ENCODE data around the gene NCLN. TPM values are rescaled to one million over a fixed set of nuclear protein-coding genes. Genes with fewer than 3 reads are reported as not detected.

NCLN gene
- polyA plus RNA-seq, 3 donors: 28.6 to 60.9 (median 34.5) TPM

DNA sequence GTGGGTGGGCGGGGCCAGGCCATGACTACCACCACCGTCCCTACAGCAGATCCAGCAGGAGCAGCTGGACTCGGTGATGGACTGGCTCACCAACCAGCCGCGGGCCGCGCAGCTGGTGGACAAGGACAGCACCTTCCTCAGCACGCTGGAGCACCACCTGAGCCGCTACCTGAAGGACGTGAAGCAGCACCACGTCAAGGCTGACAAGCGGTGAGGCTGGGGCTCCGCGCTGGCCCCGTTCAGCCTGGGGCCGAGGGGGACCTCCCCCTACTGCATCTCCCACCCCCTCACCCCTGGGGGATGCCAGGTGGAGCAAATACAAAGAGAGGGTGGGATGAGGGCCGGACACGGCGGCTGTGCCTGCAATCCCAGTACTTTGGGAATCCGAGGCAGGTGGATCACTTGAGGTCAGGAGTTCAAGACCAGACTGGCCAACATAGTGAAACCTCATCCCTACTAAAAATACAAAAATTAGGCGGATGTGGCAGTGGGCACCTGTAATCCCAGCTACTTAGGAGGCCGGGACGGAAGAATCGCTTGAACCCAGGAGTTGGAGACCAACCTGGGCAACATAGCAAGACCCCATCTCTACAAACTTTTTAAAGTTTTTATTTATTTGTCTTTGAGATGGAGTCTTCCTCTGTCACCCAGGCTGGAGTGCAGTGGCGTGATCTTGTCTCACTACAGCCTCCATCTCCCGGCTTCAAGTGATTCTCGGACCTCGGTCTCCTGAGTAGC is 20.7 kb downstream of the NCLN start:
- Histone ChIP-seq H4K20me1 (ENCODE audit: insufficient read depth, low read length) (peaks cover 8% of the 10 kb centered on the region), H3K9ac (ENCODE audit: insufficient read depth, low read length, poor library complexity, severe bottlenecking) (no peak overlapping the region), H3K4me1 (ENCODE audit: control insufficient read depth in 1 of 2, insufficient read depth in 2 of 2, low read length in 2 of 2) (no peaks in the 10 kb centered on the region), H3K4me3 (replicated peaks in 1 of 3; ENCODE audit: low read depth in 2 of 3, low read length in 3 of 3) (no peak overlapping the region), H3K36me3 (replicated peaks in 1 of 2; ENCODE audit: control insufficient read depth in 1 of 2, insufficient read depth in 2 of 2, low read length in 2 of 2) (peaks cover 70 to 77% of the 10 kb centered on the region in 2 donors), H3K27ac (ENCODE audit: low read depth in 1 of 2, low read length in 2 of 2) (no peak overlapping the region), H3K27me3 (ENCODE audit: control insufficient read depth in 2 of 2, insufficient read depth in 2 of 2, low read length in 2 of 2) (no peaks in the 10 kb centered on the region), H3K4me2 (replicated peaks; ENCODE audit: extremely low read depth, low read length, poor library complexity, severe bottlenecking) (no peak overlapping the region), H3K79me2 (ENCODE audit: insufficient read depth, low read length) (no peaks in the 10 kb centered on the region), H2AFZ (ENCODE audit: insufficient read depth, low read depth, low read length, poor library complexity, severe bottlenecking) (no peak overlapping the region), H3K9me3 (replicated peaks in 1 of 2; ENCODE audit: control insufficient read depth in 1 of 2, insufficient read depth in 1 of 2, low read length in 2 of 2) (no peaks in the 10 kb centered on the region)
- Mint-ChIP-seq H3K4me3 (no peak overlapping the region), H3K27ac (no peak overlapping the region), H3K4me1 (no peaks in the 10 kb centered on the region), H3K27me3 (ENCODE audit: low read depth in 3 of 3) (peaks cover 0 to 2% (median 0%) of the 10 kb centered on the region in 3 donors), H3K9me3 (no peaks in the 10 kb centered on the region), H3K36me3 (peaks cover 39 to 70% of the 10 kb centered on the region in 2 donors)
- DNase-seq: no peak
- WGBS (ENCODE audit: insufficient coverage): 100% methylated on average over 7 of the region's 28 CpGs
- intact Hi-C loops (cut with micrococcal nuclease): no loop called here
- TF ChIP-seq, protein P1, sequence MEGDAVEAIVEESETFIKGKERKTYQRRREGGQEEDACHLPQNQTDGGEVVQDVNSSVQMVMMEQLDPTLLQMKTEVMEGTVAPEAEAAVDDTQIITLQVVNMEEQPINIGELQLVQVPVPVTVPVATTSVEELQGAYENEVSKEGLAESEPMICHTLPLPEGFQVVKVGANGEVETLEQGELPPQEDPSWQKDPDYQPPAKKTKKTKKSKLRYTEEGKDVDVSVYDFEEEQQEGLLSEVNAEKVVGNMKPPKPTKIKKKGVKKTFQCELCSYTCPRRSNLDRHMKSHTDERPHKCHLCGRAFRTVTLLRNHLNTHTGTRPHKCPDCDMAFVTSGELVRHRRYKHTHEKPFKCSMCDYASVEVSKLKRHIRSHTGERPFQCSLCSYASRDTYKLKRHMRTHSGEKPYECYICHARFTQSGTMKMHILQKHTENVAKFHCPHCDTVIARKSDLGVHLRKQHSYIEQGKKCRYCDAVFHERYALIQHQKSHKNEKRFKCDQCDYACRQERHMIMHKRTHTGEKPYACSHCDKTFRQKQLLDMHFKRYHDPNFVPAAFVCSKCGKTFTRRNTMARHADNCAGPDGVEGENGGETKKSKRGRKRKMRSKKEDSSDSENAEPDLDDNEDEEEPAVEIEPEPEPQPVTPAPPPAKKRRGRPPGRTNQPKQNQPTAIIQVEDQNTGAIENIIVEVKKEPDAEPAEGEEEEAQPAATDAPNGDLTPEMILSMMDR (IDR thresholded peaks at IDR 0.05): no peak

DNA sequence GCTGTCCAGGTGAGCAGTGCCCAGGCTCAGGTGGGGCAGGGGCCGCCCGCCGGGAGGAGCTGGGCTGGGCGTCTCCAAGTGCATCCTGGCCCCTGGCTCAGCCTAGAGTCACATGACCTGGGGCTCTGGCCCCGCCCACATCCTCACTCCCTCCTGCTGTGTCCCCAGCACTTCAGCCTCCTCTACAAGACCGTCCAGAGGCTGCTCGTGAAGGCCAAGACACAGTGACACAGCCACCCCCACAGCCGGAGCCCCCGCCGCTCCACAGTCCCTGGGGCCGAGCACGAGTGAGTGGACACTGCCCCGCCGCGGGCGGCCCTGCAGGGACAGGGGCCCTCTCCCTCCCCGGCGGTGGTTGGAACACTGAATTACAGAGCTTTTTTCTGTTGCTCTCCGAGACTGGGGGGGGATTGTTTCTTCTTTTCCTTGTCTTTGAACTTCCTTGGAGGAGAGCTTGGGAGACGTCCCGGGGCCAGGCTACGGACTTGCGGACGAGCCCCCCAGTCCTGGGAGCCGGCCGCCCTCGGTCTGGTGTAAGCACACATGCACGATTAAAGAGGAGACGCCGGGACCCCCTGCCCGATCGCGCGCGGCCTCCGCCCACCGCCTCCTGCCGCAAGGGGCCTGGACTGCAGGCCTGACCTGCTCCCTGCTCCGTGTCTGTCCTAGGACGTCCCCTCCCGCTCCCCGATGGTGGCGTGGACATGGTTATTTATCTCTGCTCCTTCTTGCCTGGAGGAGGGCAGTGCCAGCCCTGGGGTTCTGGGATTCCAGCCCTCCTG is 21.9 kb downstream of the NCLN start:
- TF ChIP-seq, protein P1 (IDR thresholded peaks at IDR 0.05): no peak
- Mint-ChIP-seq H3K4me1 (no peaks in the 10 kb centered on the region), H3K9me3 (no peaks in the 10 kb centered on the region), H3K36me3 (peaks cover 30 to 60% of the 10 kb centered on the region in 2 donors), H3K4me3 (no peak overlapping the region), H3K27ac (no peak overlapping the region), H3K27me3 (ENCODE audit: low read depth in 3 of 3) (peaks cover 0 to 2% (median 0%) of the 10 kb centered on the region in 3 donors)
- H3K9me3 ChIP-seq (replicated peaks in 1 of 2; ENCODE audit: control insufficient read depth in 1 of 2, insufficient read depth in 1 of 2, low read length in 2 of 2): no peaks in the 10 kb centered on the region
- H3K4me3 ChIP-seq (replicated peaks in 1 of 3; ENCODE audit: low read depth in 2 of 3, low read length in 3 of 3): no peak overlapping the region
- no peaks in the 10 kb centered on the region for H3K79me2 ChIP-seq (ENCODE audit: insufficient read depth, low read length)
- peaks cover 8% of the 10 kb centered on the region for H4K20me1 ChIP-seq (ENCODE audit: insufficient read depth, low read length)
- H3K27me3 ChIP-seq (ENCODE audit: control insufficient read depth in 2 of 2, insufficient read depth in 2 of 2, low read length in 2 of 2): no peaks in the 10 kb centered on the region
- H3K4me2 ChIP-seq (replicated peaks; ENCODE audit: extremely low read depth, low read length, poor library complexity, severe bottlenecking): no peak overlapping the region
- 98% methylated on average over 32 of the region's 43 CpGs for WGBS (ENCODE audit: insufficient coverage)
- no peak overlapping the region for H2AFZ ChIP-seq (ENCODE audit: insufficient read depth, low read depth, low read length, poor library complexity, severe bottlenecking)
- H3K36me3 ChIP-seq (replicated peaks in 1 of 2; ENCODE audit: control insufficient read depth in 1 of 2, insufficient read depth in 2 of 2, low read length in 2 of 2): peaks cover 59 to 64% of the 10 kb centered on the region in 2 donors
- no peak overlapping the region for H3K27ac ChIP-seq (ENCODE audit: low read depth in 1 of 2, low read length in 2 of 2)
- intact Hi-C loops (cut with micrococcal nuclease): no loop called here
- no peaks in the 10 kb centered on the region for H3K4me1 ChIP-seq (ENCODE audit: control insufficient read depth in 1 of 2, insufficient read depth in 2 of 2, low read length in 2 of 2)
- H3K9ac ChIP-seq (ENCODE audit: insufficient read depth, low read length, poor library complexity, severe bottlenecking): no peak overlapping the region
- no peak for DNase-seq

Data from CD14-positive monocyte (primary cell).